Forelimb muscle (tissue), 1 donor: ENCODE data around the gene HOXD11. TPM values are rescaled to one million over a fixed set of nuclear protein-coding genes. Genes with fewer than 3 reads are reported as not detected.

ENCODE experiments used
- polyA plus RNA-seq: library from polyadenylated mRNA; unstranded; fragments of 120-200 nt; gene quantifications from one replicate; pipeline ENCODE4 v1.2.1, GENCODE V29; 2013; ENCODE audit not compliant: insufficient read length

The HOXD11 gene
- polyA plus RNA-seq, 1 donor: not detected

Other genes starting within 250 kb of the HOXD11 start
- gene LNPK, start 105.0 kb upstream of the HOXD11 start, polyA plus RNA-seq: 39.3 TPM
- not detected for gene EVX2, start 23.3 kb upstream of the HOXD11 start, polyA plus RNA-seq
- not detected for gene HOXD13, start 14.6 kb upstream of the HOXD11 start, polyA plus RNA-seq
- not detected for gene HOXD12, start 7.5 kb upstream of the HOXD11 start, polyA plus RNA-seq
- 0.24 TPM for gene HOXD10, start 9.5 kb downstream of the HOXD11 start, polyA plus RNA-seq
- 7.6 TPM for gene HOXD9, start 15.4 kb downstream of the HOXD11 start, polyA plus RNA-seq
- 40.0 TPM for gene HOXD8, start 22.4 kb downstream of the HOXD11 start, polyA plus RNA-seq
- 8.9 TPM for gene HOXD4, start 44.3 kb downstream of the HOXD11 start, polyA plus RNA-seq
- gene HOXD3, start 50.0 kb downstream of the HOXD11 start, polyA plus RNA-seq: 3.3 TPM
- 2.6 TPM for gene HOXD1, start 81.4 kb downstream of the HOXD11 start, polyA plus RNA-seq
- 59.0 TPM for gene MTX2, start 162.2 kb downstream of the HOXD11 start, polyA plus RNA-seq